PC-3 (cell line): Measurements from ENCODE around the gene MYO1C. TPM values are rescaled to one million over a fixed set of nuclear protein-coding genes. Genes with fewer than 3 reads are reported as not detected.

Experiments used
- ATAC-seq: fragments of 200-7000 bp; cut with Tn5 transposase; 2 replicates; pipeline ENCODE4 v1.9.1; 2020; ENCODE audit warnings: mild to moderate bottlenecking, moderate library complexity
- BruUV-seq: library from RNA; stranded (reverse); fragments of 400-500 nt; replicated peaks from 2 replicates; lab custom pipeline; 2021; lab: Mats Ljungman, UMichigan
- CTCF ChIA-PET: fragments of 300-600 bp; sonication (Branson Sonifier 250); formaldehyde crosslinking; loops from one replicate; lab custom pipeline; 2022; ENCODE audit warnings: antibody characterized with exemption; lab: Charles Lee
- POLR2A ChIA-PET: fragments of 300-600 bp; sonication (Branson Sonifier 250); formaldehyde crosslinking; loops from one replicate; lab custom pipeline; 2022; ENCODE audit warnings: antibody characterized with exemption; ENCODE audit not compliant: unreplicated experiment; lab: Charles Lee
- DNase-seq: peaks from one replicate; pipeline ENCODE4 v3.0.0-alpha.2; 2015
- H2AFZ ChIP-seq: fragments of 300-600 bp; sonication (generic); 2 replicates; pipeline ENCODE4 v1.6.0; 2016; ENCODE audit warnings: antibody characterized with exemption, low read length
- H3F3A ChIP-seq: fragments of 300-600 bp; sonication (generic); one replicate; pipeline ENCODE4 v1.6.0; 2017; ENCODE audit warnings: antibody characterized with exemption, low read length, control low read depth, mild to moderate bottlenecking; ENCODE audit not compliant: unreplicated experiment
- H3K27ac ChIP-seq: fragments of 300-600 bp; sonication (generic); 2 replicates; pipeline ENCODE4 v1.5.1; 2016; ENCODE audit warnings: mild to moderate bottlenecking, low read length
- H3K27me3 ChIP-seq: fragments of 300-600 bp; sonication (generic); 2 replicates; pipeline ENCODE4 v1.6.1; 2016; ENCODE audit warnings: low read length, mixed read lengths
- H3K36me3 ChIP-seq: fragments of 300-600 bp; sonication (generic); 2 replicates; pipeline ENCODE4 v1.6.1; 2016; ENCODE audit warnings: low read depth, mixed run types, low read length, mixed read lengths
- H3K4me1 ChIP-seq: fragments of 300-600 bp; sonication (generic); 2 replicates; pipeline ENCODE4 v1.5.1; 2016; ENCODE audit warnings: low read length; ENCODE audit not compliant: insufficient read depth
- H3K4me2 ChIP-seq: fragments of 300-600 bp; sonication (generic); 2 replicates; pipeline ENCODE4 v1.6.0; 2016; ENCODE audit warnings: low read length
- H3K4me3 ChIP-seq: fragments of 300-600 bp; sonication (generic); 2 replicates; pipeline ENCODE4 v1.5.1; 2016; ENCODE audit warnings: mild to moderate bottlenecking, low read length, mixed read lengths
- H3K79me2 ChIP-seq: fragments of 300-600 bp; sonication (generic); 2 replicates; pipeline ENCODE4 v1.6.1; 2017; ENCODE audit warnings: low read length, mixed read lengths
- H3K9ac ChIP-seq: fragments of 300-600 bp; sonication (generic); 2 replicates; pipeline ENCODE4 v1.6.0; 2016; ENCODE audit warnings: mild to moderate bottlenecking, low read length
- H3K9me2 ChIP-seq: fragments of 300-600 bp; sonication (generic); replicated peaks from 2 replicates; pipeline ENCODE4 v1.6.1; 2016; ENCODE audit warnings: mixed run types, low read length, mixed read lengths
- H3K9me3 ChIP-seq: fragments of 300-600 bp; sonication (generic); 2 replicates; pipeline ENCODE4 v1.6.1; 2016; ENCODE audit warnings: low read length, mixed read lengths
- H4K20me1 ChIP-seq: fragments of 300-600 bp; sonication (generic); 2 replicates; pipeline ENCODE4 v1.6.1; 2016; ENCODE audit warnings: low read length, mixed read lengths
- CTCF ChIP-seq: fragments of 300-600 bp; sonication (generic); conservative IDR thresholded peaks from 2 replicates; pipeline ENCODE4 v1.5.1; 2017; ENCODE audit warnings: antibody characterized with exemption, low read depth, mild to moderate bottlenecking, low read length
- EZH2 ChIP-seq: fragments of 300-600 bp; sonication (generic); IDR thresholded peaks from one replicate; pipeline ENCODE4 v1.6.1; 2017; ENCODE audit warnings: antibody characterized with exemption, mild to moderate bottlenecking, low read length; ENCODE audit not compliant: unreplicated experiment
- EZH2phosphoT487 ChIP-seq: fragments of 300-600 bp; sonication (generic); IDR thresholded peaks from 2 replicates; pipeline ENCODE4 v1.6.1; 2018; ENCODE audit warnings: mild to moderate bottlenecking, antibody characterized with exemption, low read length, borderline replicate concordance
- intact Hi-C: fragments of 100-400 bp; cut with micrococcal nuclease; formaldehyde crosslinking; loops from 2 replicates; pipeline ENCODE4 v1.9.0; 2023
- total RNA-seq: library from RNA; depleted of rRNA; stranded (reverse); fragments of >200 nt; gene quantifications from 2 replicates; pipeline ENCODE4 v1.2.3, GENCODE V29; 2014

The MYO1C gene
- total RNA-seq, 1 experiment from 2014 or later = 76.4 TPM

DNA sequence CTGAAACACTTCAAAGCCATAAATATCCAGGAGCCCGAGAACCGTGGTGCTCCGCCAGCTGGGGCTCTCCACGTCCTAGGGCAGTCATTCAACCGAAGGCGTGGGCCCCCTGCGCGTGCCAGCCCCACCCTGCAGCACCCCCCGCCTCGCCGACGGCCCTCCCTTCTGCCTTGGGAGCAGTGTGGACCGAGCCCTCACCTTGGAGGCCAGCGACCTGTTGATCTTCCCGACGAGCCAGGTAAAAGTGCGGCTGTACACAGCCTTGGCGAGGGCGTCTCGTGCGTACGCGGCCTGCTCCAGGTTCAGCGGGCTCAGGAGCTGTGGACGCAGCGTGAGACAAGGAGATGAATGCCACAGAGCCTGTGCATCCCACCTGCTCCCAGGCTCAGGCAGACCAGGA is 14.1 kb downstream of the MYO1C start:
- intact Hi-C loops = no loop called here
- H3K4me1 ChIP-seq = no peaks in the 10 kb centered on the region
- POLR2A ChIA-PET = no interaction called here
- BruUV-seq = no TSS peak
- H2AFZ ChIP-seq = no peak overlapping the region
- H3K27ac ChIP-seq = no peak overlapping the region
- CTCF ChIA-PET = no interaction called here
- no peaks in the 10 kb centered on the region for H3K27me3 ChIP-seq
- H4K20me1 ChIP-seq = no peaks in the 10 kb centered on the region
- no peak overlapping the region for H3K4me3 ChIP-seq
- no peaks in the 10 kb centered on the region; the same call in 1 of the 2 replicates for H3K36me3 ChIP-seq
- no peak overlapping the region for H3K9ac ChIP-seq
- H3K9me2 ChIP-seq = no peaks in the 10 kb centered on the region
- no peaks in the 10 kb centered on the region for H3K9me3 ChIP-seq
- no peaks in the 10 kb centered on the region for H3F3A ChIP-seq
- no peak overlapping the region for H3K4me2 ChIP-seq
- TF ChIP-seq EZH2 = no peak
- no peak for TF ChIP-seq EZH2phosphoT487
- no peak for TF ChIP-seq CTCF
- no peaks in the 10 kb centered on the region for H3K79me2 ChIP-seq
- DNase-seq (no peak), ATAC-seq (no peak)

DNA sequence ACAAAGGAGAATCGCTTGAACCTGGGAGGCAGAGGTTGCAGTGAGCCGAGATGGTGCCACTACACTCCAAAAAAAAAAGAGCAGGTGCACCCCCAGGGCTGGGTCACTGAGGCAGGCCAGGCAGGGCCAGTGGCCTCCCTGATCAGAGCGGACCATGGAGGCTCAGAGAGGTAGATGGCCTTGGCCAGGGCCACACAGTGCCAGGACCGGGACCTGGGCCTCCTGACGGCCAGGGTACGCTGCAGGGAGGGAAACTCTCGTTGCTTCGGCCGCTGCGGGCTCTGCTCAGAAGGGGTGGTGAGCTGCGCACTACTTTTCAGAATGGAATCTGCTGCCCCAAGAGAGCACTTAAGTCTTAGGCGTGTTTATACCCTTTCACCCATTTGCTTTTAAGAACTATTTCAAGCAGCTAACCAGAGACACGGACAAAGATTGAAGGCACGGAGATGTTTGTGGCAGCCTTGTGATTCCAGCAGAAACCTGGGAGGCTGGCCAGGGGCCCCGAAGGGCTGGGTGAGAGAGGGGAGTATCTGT is 17.1 kb downstream of the MYO1C start:
- Histone ChIP-seq H3K79me2 (no peaks in the 10 kb centered on the region), H3K27me3 (no peaks in the 10 kb centered on the region), H2AFZ (no peak overlapping the region), H3K9ac (no peak overlapping the region), H3K36me3 (no peaks in the 10 kb centered on the region; the same call in 1 of the 2 replicates), H3K4me3 (no peak overlapping the region), H3K4me1 (no peaks in the 10 kb centered on the region), H4K20me1 (no peaks in the 10 kb centered on the region), H3K27ac (no peak overlapping the region), H3K9me3 (no peaks in the 10 kb centered on the region), H3K9me2 (no peaks in the 10 kb centered on the region), H3F3A (no peaks in the 10 kb centered on the region), H3K4me2 (no peak overlapping the region)
- BruUV-seq = no TSS peak
- TF ChIP-seq EZH2phosphoT487 = no peak
- TF ChIP-seq EZH2 = no peak
- TF ChIP-seq CTCF = no peak
- POLR2A ChIA-PET = no interaction called here
- intact Hi-C loops = no loop called here
- ATAC-seq = no peak
- DNase-seq = no peak
- CTCF ChIA-PET = no interaction called here

DNA sequence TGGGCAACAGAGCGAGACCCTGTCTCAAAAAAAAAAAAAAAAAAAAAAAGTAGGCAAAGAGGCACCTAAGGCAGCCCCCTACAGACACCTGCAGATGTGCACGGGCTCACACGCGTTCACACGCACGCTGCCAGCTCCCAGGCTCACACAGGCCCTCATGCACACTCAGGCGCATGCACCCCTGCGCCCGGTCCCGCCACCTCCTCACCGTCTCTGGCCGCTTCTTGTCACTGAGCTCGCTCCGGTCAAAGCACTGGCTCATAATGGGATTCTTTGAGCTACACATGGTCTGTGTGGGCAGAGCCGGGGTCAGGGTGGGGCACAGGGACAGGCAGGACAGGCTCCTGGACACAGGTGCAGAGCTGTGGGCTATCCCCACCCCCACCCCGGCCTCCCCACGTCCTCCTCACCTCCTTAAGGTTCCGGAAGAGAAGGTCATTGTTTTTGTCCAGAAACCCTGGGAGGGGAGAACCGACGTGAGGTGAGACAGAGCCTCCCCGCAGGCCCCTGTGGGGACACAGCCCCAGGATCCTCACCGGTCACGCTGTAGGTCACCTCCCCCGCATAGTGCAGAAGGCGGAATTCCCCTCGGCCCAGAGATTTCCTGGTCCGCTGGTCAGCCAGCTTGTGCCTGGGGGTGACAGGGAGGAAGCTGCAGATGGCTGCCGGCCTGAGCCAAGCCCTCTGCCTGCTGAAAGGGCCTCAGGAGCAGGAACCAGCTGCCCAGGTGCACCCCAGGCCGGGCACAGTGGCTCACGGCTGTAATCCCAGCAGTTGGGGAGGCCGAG is 17.9 kb downstream of the MYO1C start:
- Histone ChIP-seq H3K9me3 (no peaks in the 10 kb centered on the region), H3K9ac (no peak overlapping the region), H3K4me1 (no peaks in the 10 kb centered on the region), H3K4me3 (no peak overlapping the region), H3K4me2 (no peak overlapping the region), H2AFZ (no peak overlapping the region), H3K9me2 (no peaks in the 10 kb centered on the region), H3K27ac (no peak overlapping the region), H3K27me3 (no peaks in the 10 kb centered on the region), H3F3A (no peaks in the 10 kb centered on the region), H3K79me2 (no peaks in the 10 kb centered on the region), H4K20me1 (no peaks in the 10 kb centered on the region), H3K36me3 (no peaks in the 10 kb centered on the region; the same call in 1 of the 2 replicates)
- DNase-seq (no peak), ATAC-seq (no peak)
- ChIA-PET CTCF (no interaction called here), POLR2A (no interaction called here)
- intact Hi-C loops = no loop called here
- TF ChIP-seq EZH2phosphoT487 (no peak), EZH2 (no peak), CTCF (no peak)
- no TSS peak for BruUV-seq
